Endothelial cell (in vitro differentiated cells): Measurements from ENCODE around the gene FAM222B. TPM values are rescaled to one million over a fixed set of nuclear protein-coding genes. Genes with fewer than 3 reads are reported as not detected.

Source experiments
- DNase-seq: peaks from one replicate; pipeline ENCODE4 v3.0.0; 2021; ENCODE audit warnings: low spot score
- H3K27ac Mint-ChIP-seq: one replicate; pipeline ENCODE4 v1.8.0; 2021; ENCODE audit warnings: mixed read lengths, inconsistent platforms; ENCODE audit not compliant: unreplicated experiment
- H3K27me3 Mint-ChIP-seq: one replicate; pipeline ENCODE4 v1.8.0; 2021; ENCODE audit warnings: mild to moderate bottlenecking, moderate library complexity, mixed read lengths, inconsistent platforms; ENCODE audit not compliant: unreplicated experiment
- H3K36me3 Mint-ChIP-seq: one replicate; pipeline ENCODE4 v1.8.0; 2021; ENCODE audit warnings: mild to moderate bottlenecking, low read depth, mixed read lengths, inconsistent platforms; ENCODE audit not compliant: unreplicated experiment
- H3K4me1 Mint-ChIP-seq: one replicate; pipeline ENCODE4 v1.8.0; 2021; ENCODE audit warnings: mild to moderate bottlenecking, mixed read lengths, inconsistent platforms; ENCODE audit not compliant: unreplicated experiment
- H3K4me3 Mint-ChIP-seq: one replicate; pipeline ENCODE4 v1.8.0; 2021; ENCODE audit warnings: mild to moderate bottlenecking, mixed read lengths, inconsistent platforms; ENCODE audit not compliant: unreplicated experiment
- H3K9me3 Mint-ChIP-seq: one replicate; pipeline ENCODE4 v1.8.0; 2021; ENCODE audit warnings: mixed read lengths, inconsistent platforms; ENCODE audit not compliant: unreplicated experiment
- CTCF ChIP-seq: fragments of 200-600 bp; sonication (generic); IDR thresholded peaks from one replicate; pipeline ENCODE4 v1.5.0; 2021; ENCODE audit warnings: antibody characterized with exemption; ENCODE audit not compliant: unreplicated experiment
- total RNA-seq: library from RNA; stranded (reverse); fragmentation: NEBNext Ultra II Directional; extraction: Animal tissue kit (Norgen Biotek cat#: 25700); gene quantifications from one replicate; pipeline ENCODE4 v1.2.1, GENCODE V29; 2021; ENCODE audit not compliant: unreplicated experiment

FAM222B gene
- total RNA-seq, 1 donor from 2014 or later = 69.9 TPM

GRCh38 chr17:28718333-28719020, 124.1 kb downstream of the FAM222B start:
- peaks cover 40% of the 10 kb centered on the region for H3K36me3 Mint-ChIP-seq
- H3K27ac Mint-ChIP-seq = peak overlapping the region; percentile 76
- H3K4me3 Mint-ChIP-seq = peak overlapping the region; percentile 85
- peaks cover 24% of the 10 kb centered on the region for H3K27me3 Mint-ChIP-seq
- no peaks in the 10 kb centered on the region for H3K9me3 Mint-ChIP-seq
- DNase-seq = no peak
- TF ChIP-seq CTCF = no peak
- peaks cover 33% of the 10 kb centered on the region for H3K4me1 Mint-ChIP-seq

- Mint-ChIP-seq H3K4me1 (peaks cover 31% of the 10 kb centered on the region), H3K9me3 (no peaks in the 10 kb centered on the region), H3K27ac (peak within 1 kb of the TSS; percentile 76), H3K27me3 (peaks cover 25% of the 10 kb centered on the region), H3K4me3 (peak within 1 kb of the TSS; percentile 85), H3K36me3 (peaks cover 35% of the 10 kb centered on the region)
- TF ChIP-seq CTCF = no peak
- peak; percentile 78 for DNase-seq
These were observed 124.8 kb downstream of the FAM222B start, which contains the start of gene RAB34 for GRCh38 chr17:28717578-28718332. RAB34 (minus strand) TSS chr17:28717868; CDS start chr17:28717266, 602 bp downstream.

GRCh38 chr17:28716740-28717577, 125.6 kb downstream of the FAM222B start:
- Mint-ChIP-seq H3K4me3 (peak overlapping the region; percentile 85), H3K4me1 (peaks cover 35% of the 10 kb centered on the region), H3K27me3 (peaks cover 29% of the 10 kb centered on the region), H3K27ac (no peak overlapping the region), H3K9me3 (no peaks in the 10 kb centered on the region), H3K36me3 (peaks cover 30% of the 10 kb centered on the region)
- DNase-seq = peak; percentile 44
- no peak for TF ChIP-seq CTCF

- TF ChIP-seq CTCF = no peak
- no peak overlapping the region for H3K27ac Mint-ChIP-seq
- no peak overlapping the region for H3K4me3 Mint-ChIP-seq
- peaks cover 30% of the 10 kb centered on the region for H3K27me3 Mint-ChIP-seq
- H3K9me3 Mint-ChIP-seq = no peaks in the 10 kb centered on the region
- H3K4me1 Mint-ChIP-seq = peaks cover 27% of the 10 kb centered on the region
- no peak for DNase-seq
- H3K36me3 Mint-ChIP-seq = peaks cover 18% of the 10 kb centered on the region
These were observed 127.4 kb downstream of the FAM222B start for GRCh38 chr17:28715217-28715616.
